22Rv1 (cell line): Measurements from ENCODE around the gene DAB2.

Experiments used
- CTCF ChIP-seq: fragments of 450-650 bp; IDR thresholded peaks from 2 replicates; pipeline ENCODE4 v1.5.1; 2017; ENCODE audit warnings: mild to moderate bottlenecking
- ZFX ChIP-seq: fragments of 450-650 bp; IDR thresholded peaks from 2 replicates; pipeline ENCODE4 v1.6.1; 2017; ENCODE audit warnings: antibody characterized with exemption, borderline replicate concordance

GRCh38 chr5:39379693-39380092 lies 45.1 kb downstream of the DAB2 start:
- TF ChIP-seq CTCF (no peak), ZFX (no peak)
